ENCODE measurements around the gene WDFY1. TPM values are rescaled to one million over a fixed set of nuclear protein-coding genes. Genes with fewer than 3 reads are reported as not detected.

WDFY1 gene
- total and polyA plus RNA-seq, 2 donors from 2014 or later, result 10.4 to 38.4 TPM

DNA sequence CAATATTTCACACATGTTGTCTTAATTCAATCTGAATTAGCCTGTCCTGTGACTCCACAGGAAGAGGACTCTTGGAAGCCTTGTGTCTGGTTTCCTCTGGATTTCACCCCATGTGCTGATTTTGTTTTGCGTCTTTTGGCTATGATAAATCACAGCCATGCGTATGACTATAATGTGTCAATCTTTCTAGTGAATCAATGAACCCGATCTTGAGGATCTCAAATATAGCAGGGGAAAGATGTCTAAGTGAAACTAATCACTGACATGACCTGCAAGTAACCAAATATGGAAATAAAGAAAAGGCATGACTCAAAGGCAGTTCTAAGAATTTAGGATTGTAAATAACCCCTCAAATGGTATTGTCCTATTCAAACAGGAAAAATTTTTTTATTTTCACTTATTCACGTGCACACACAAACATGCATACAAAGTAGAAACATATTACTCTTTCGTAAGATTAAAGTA, 8.2 kb downstream of the WDFY1 start:
- Histone ChIP-seq H3K9ac (ENCODE audit: low read length in 3 of 3) (no peak overlapping the region), H3K9me3 (ENCODE audit: control insufficient read depth in 2 of 3, insufficient read depth in 1 of 3, low read length in 3 of 3) (no peaks in the 10 kb centered on the region), H3K4me1 (ENCODE audit: control insufficient read depth in 2 of 3, insufficient read depth in 2 of 3, low read depth in 1 of 3, low read length in 3 of 3) (peaks cover 0 to 19% (median 6%) of the 10 kb centered on the region in 3 donors), H3K36me3 (ENCODE audit: control insufficient read depth in 2 of 3, insufficient read depth in 3 of 3, low read length in 3 of 3) (no peaks in the 10 kb centered on the region), H3K4me3 (ENCODE audit: low read length in 3 of 3) (no peak overlapping the region), H3K27me3 (ENCODE audit: control insufficient read depth, insufficient read depth, low read length) (no peaks in the 10 kb centered on the region), H3K27ac (ENCODE audit: low read depth in 2 of 2, low read length in 2 of 2) (no peak overlapping the region)
- FAIRE-seq (no peak), DNase-seq (no peak)
- TF ChIP-seq, protein P1, sequence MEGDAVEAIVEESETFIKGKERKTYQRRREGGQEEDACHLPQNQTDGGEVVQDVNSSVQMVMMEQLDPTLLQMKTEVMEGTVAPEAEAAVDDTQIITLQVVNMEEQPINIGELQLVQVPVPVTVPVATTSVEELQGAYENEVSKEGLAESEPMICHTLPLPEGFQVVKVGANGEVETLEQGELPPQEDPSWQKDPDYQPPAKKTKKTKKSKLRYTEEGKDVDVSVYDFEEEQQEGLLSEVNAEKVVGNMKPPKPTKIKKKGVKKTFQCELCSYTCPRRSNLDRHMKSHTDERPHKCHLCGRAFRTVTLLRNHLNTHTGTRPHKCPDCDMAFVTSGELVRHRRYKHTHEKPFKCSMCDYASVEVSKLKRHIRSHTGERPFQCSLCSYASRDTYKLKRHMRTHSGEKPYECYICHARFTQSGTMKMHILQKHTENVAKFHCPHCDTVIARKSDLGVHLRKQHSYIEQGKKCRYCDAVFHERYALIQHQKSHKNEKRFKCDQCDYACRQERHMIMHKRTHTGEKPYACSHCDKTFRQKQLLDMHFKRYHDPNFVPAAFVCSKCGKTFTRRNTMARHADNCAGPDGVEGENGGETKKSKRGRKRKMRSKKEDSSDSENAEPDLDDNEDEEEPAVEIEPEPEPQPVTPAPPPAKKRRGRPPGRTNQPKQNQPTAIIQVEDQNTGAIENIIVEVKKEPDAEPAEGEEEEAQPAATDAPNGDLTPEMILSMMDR (IDR thresholded peaks at IDR 0.05; ENCODE audit: borderline replicate concordance, extremely low read depth, insufficient read depth), result no peak
- intact Hi-C loops (cut with DNase I), result no loop called here

DNA sequence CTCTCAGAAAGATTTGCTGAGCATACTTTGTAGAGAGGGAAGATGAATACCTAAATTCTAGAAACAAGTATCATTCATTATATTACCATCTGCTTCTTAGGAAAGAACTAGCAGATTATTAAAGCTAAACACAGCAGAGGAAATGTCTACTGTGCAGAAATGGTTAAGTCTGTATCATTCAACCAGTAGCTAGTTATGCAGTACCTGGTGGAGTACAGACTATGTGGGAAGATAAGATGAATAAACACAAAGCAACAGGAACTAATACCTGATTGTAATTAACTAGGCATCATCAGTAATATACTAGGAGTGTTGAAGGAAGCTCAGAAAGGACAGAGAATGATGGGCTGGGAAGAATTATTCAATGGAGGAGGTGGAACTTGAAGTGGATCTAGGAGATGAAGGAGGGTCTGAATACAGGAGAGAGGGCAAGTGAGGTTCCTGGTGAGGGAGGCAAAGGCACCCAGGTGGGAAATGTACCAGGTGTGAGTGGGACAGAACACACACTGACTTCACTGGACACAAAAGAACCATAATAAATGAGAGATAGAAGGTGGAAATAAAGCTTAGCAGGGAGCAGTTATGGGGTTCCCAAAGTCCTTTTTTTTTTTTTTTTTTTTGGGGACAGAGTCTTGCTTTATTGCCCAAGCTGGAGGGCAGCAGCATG, 9.5 kb downstream of the WDFY1 start:
- H3K27ac ChIP-seq (ENCODE audit: low read depth in 2 of 2, low read length in 2 of 2), result no peak overlapping the region
- intact Hi-C loops (cut with DNase I), result no loop called here
- H3K4me1 ChIP-seq (ENCODE audit: control insufficient read depth in 2 of 3, insufficient read depth in 2 of 3, low read depth in 1 of 3, low read length in 3 of 3), result peaks cover 0 to 19% (median 6%) of the 10 kb centered on the region in 3 donors
- H3K9ac ChIP-seq (ENCODE audit: low read length in 3 of 3), result no peak overlapping the region
- H3K4me3 ChIP-seq (ENCODE audit: low read length in 3 of 3), result no peak overlapping the region
- DNase-seq (no peak), FAIRE-seq (no peak)
- TF ChIP-seq, protein P1 (IDR thresholded peaks at IDR 0.05; ENCODE audit: borderline replicate concordance, extremely low read depth, insufficient read depth), result no peak
- no peaks in the 10 kb centered on the region for H3K36me3 ChIP-seq (ENCODE audit: control insufficient read depth in 2 of 3, insufficient read depth in 3 of 3, low read length in 3 of 3)
- no peaks in the 10 kb centered on the region for H3K27me3 ChIP-seq (ENCODE audit: control insufficient read depth, insufficient read depth, low read length)
- H3K9me3 ChIP-seq (ENCODE audit: control insufficient read depth in 2 of 3, insufficient read depth in 1 of 3, low read length in 3 of 3), result no peaks in the 10 kb centered on the region

DNA sequence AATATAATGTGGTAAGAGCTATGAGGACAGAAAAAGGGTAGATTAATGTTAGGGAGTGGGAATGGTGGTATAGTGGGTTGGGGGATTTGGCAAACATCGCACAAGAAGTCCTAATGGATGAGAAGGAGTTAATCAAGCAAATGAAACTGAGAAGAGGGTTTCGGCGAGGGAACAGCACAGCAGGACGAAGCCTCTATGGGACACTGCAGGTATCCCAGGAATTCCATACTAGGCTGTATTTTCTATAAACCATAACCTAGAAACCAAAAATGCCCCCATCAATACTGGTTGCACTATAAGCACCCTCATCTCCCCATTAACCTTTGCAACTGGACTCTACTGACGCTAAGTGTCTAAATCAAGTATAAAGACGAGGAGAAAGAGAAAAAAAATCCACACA, 10.3 kb downstream of the WDFY1 start:
- no peak overlapping the region for H3K9ac ChIP-seq (ENCODE audit: low read length in 3 of 3)
- intact Hi-C loops (cut with DNase I), result no loop called here

More for the DNA sequence above, 10.3 kb downstream of the WDFY1 start:
- TF ChIP-seq, protein P1 (IDR thresholded peaks at IDR 0.05; ENCODE audit: borderline replicate concordance, extremely low read depth, insufficient read depth), result no peak
- Histone ChIP-seq H3K4me3 (ENCODE audit: low read length in 3 of 3) (no peak overlapping the region), H3K27me3 (ENCODE audit: control insufficient read depth, insufficient read depth, low read length) (no peaks in the 10 kb centered on the region), H3K9me3 (ENCODE audit: control insufficient read depth in 2 of 3, insufficient read depth in 1 of 3, low read length in 3 of 3) (no peaks in the 10 kb centered on the region), H3K27ac (ENCODE audit: low read depth in 2 of 2, low read length in 2 of 2) (no peak overlapping the region), H3K4me1 (ENCODE audit: control insufficient read depth in 2 of 3, insufficient read depth in 2 of 3, low read depth in 1 of 3, low read length in 3 of 3) (peaks cover 0 to 19% (median 12%) of the 10 kb centered on the region in 3 donors), H3K36me3 (ENCODE audit: control insufficient read depth in 2 of 3, insufficient read depth in 3 of 3, low read length in 3 of 3) (no peaks in the 10 kb centered on the region)
- FAIRE-seq (no peak), DNase-seq (no peak)
